Prostate gland (tissue), 2 donors: Measurements from ENCODE around the gene USP17L29.
"Not testable (repeated sequence)": the region's sequence is repeated elsewhere in the genome, so short reads cannot be mapped to it uniquely, and the experiment has no call there.

ENCODE experiments used
- POLR2A ChIP-seq: fragments of 450-650 bp; IDR thresholded peaks from one replicate; pipeline ENCODE4 v1.6.1; 2016; ENCODE audit warnings: antibody characterized with exemption, mild to moderate bottlenecking
- TF ChIP-seq, protein P1 (sequence below), 4 experiments: fragments of 200-600 bp in 2 of 4; fragments of 450-650 bp in 2 of 4; sonication (generic) in 2 of 4; IDR thresholded peaks; 1 replicate in 3 of 4; 2 replicates in 1 of 4; pipeline ENCODE4 v1.5.1; 2016 to 2019; ENCODE audit warnings: antibody characterized with exemption in 4 of 4, mild to moderate bottlenecking in 2 of 4, moderate library complexity in 2 of 4

DNA sequence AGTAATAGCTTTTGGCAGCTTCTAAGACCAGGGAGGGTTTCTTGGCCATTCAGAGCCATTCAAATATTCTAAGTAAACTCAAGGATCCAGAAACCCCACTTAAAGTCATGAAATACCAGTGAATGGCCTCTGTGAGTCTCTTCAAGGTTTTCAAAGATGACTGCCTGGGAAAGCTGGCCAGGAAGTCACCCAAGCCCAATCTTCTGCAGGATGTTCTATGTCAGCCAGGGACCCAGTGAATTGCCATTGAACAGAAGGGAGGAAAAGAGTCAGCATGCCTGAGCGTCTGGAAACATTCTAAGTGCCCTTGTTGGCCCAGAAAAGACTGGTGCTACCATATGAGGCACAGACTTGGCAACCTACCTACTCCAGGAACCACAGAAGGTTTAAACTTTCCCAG lies 26.4 kb downstream of the USP17L29 start:
- TF ChIP-seq, protein P1, sequence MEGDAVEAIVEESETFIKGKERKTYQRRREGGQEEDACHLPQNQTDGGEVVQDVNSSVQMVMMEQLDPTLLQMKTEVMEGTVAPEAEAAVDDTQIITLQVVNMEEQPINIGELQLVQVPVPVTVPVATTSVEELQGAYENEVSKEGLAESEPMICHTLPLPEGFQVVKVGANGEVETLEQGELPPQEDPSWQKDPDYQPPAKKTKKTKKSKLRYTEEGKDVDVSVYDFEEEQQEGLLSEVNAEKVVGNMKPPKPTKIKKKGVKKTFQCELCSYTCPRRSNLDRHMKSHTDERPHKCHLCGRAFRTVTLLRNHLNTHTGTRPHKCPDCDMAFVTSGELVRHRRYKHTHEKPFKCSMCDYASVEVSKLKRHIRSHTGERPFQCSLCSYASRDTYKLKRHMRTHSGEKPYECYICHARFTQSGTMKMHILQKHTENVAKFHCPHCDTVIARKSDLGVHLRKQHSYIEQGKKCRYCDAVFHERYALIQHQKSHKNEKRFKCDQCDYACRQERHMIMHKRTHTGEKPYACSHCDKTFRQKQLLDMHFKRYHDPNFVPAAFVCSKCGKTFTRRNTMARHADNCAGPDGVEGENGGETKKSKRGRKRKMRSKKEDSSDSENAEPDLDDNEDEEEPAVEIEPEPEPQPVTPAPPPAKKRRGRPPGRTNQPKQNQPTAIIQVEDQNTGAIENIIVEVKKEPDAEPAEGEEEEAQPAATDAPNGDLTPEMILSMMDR (IDR thresholded peaks at IDR 0.05) = not testable (repeated sequence)
- TF ChIP-seq POLR2A = not testable (repeated sequence)
